ENCODE measurements around the gene JTB.

JTB gene

GRCh38 chr1:153929981-153930948 lies 47.2 kb downstream of the JTB start:
- no peak for DNase-seq

- DNase-seq: no peak
These were observed 48.0 kb downstream of the JTB start for GRCh38 chr1:153929426-153929825.

- no peak for DNase-seq
These were observed 48.6 kb downstream of the JTB start for GRCh38 chr1:153928791-153929341.

- DNase-seq: no peak
These were observed 49.2 kb downstream of the JTB start for GRCh38 chr1:153928245-153928644.

GRCh38 chr1:153926405-153926804 lies 51.1 kb downstream of the JTB start:
- DNase-seq: no peak
